Measurements from ENCODE around the gene DNMBP. TPM values are rescaled to one million over a fixed set of nuclear protein-coding genes. Genes with fewer than 3 reads are reported as not detected.

Gene DNMBP
- total and polyA plus RNA-seq, 2 of the 4 experiments (the other 2 are of a cell fraction), result 10.9 to 13.6 TPM

GRCh38 chr10:99888622-99889021 lies 121.1 kb downstream of the DNMBP start:
- H2AFZ ChIP-seq (replicated peaks; ENCODE audit: low read length, poor library complexity), result no peak overlapping the region
- TF ChIP-seq BHLHE40 (IDR thresholded peaks at IDR 0.05; ENCODE audit: low read depth, low read length) (no peak), MAFK (IDR thresholded peaks at IDR 0.05; ENCODE audit: low read depth, low read length) (no peak), NFE2L2 (IDR thresholded peaks at IDR 0.05; ENCODE audit: low read depth, low read length) (no peak)
- no peak overlapping the region for H3K56ac ChIP-seq (ENCODE audit: extremely low read depth, insufficient read depth, low read length)
- peaks cover 3% of the 10 kb centered on the region; the same call in 1 of the 2 replicates for H3K4me1 ChIP-seq (ENCODE audit: control insufficient read depth, insufficient read depth, low read length)
- H3K23ac ChIP-seq (ENCODE audit: low read depth, low read length), result no peak overlapping the region
- H3K9ac ChIP-seq (ENCODE audit: low read depth, low read length), result no peak overlapping the region
- dilution Hi-C loops (cut with HindIII; ENCODE audit: low sequenced_read_pairs, unreplicated experiment) (no loop called here), in situ Hi-C loops (cut with MboI; ENCODE audit: low sequenced_read_pairs) (no loop called here), intact Hi-C loops (cut with micrococcal nuclease) (no loop called here)
- H4K5ac ChIP-seq (ENCODE audit: low read depth, low read length), result no peak overlapping the region
- no peak overlapping the region for H3K18ac ChIP-seq (ENCODE audit: low read depth, low read length)
- H2BK5ac ChIP-seq (ENCODE audit: low read depth, low read length, poor library complexity, severe bottlenecking), result no peak overlapping the region
- BruUV-seq (replicated peaks), result no TSS peak
- H4K91ac ChIP-seq (ENCODE audit: insufficient read depth, low read depth, low read length), result no peak overlapping the region
- H2AK5ac ChIP-seq (ENCODE audit: low read depth, low read length), result no peak overlapping the region
- H2AK9ac ChIP-seq (replicated peaks; ENCODE audit: low read depth, low read length, poor library complexity), result no peak overlapping the region
- no peaks in the 10 kb centered on the region for H3K27me3 ChIP-seq (ENCODE audit: control insufficient read depth, insufficient read depth, low read length)
- H4K20me1 ChIP-seq (ENCODE audit: insufficient read depth, low read length), result no peaks in the 10 kb centered on the region
- H3K27ac ChIP-seq (ENCODE audit: insufficient read depth, low read length), result no peak overlapping the region
- 69% methylated on average over 2 of the region's 4 CpGs; no CpG with 5 or more reads in 1 of the 2 experiments for WGBS, 2 experiments (ENCODE audit: extremely low coverage in 2 of 2, insufficient read length in 1 of 2)
- ATAC-seq (ENCODE audit: low read depth) (peak; percentile 77), DNase-seq (peak; percentile 77)
- no peak overlapping the region for H2BK20ac ChIP-seq (ENCODE audit: low read depth, low read length)
- no peak overlapping the region for H3K4ac ChIP-seq (ENCODE audit: low read depth, low read length)
- no peaks in the 10 kb centered on the region for H3K9me3 ChIP-seq (ENCODE audit: control insufficient read depth, insufficient read depth, low read length)
- H2BK120ac ChIP-seq (ENCODE audit: low read depth, low read length), result no peak overlapping the region
- H3K36me3 ChIP-seq (ENCODE audit: control insufficient read depth, insufficient read depth, low read length), result peaks cover 29% of the 10 kb centered on the region
- no peaks in the 10 kb centered on the region; the same call in 1 of the 2 replicates for H3K9me1 ChIP-seq (ENCODE audit: insufficient read depth, low read length)
- H3K79me1 ChIP-seq (ENCODE audit: low read depth in 1 of 2, low read length in 2 of 2), result peaks cover under 1 to 10% of the 10 kb centered on the region in 2 experiments; a peak in 2 of 4 replicates
- no peak overlapping the region for H3K4me3 ChIP-seq (ENCODE audit: insufficient read depth, low read depth, low read length)
- H3K4me2 ChIP-seq (ENCODE audit: low read depth, low read length), result no peak overlapping the region
- no peak overlapping the region for H4K8ac ChIP-seq (ENCODE audit: low read depth in 2 of 2, low read length in 2 of 2)
- POLR2A ChIA-PET (ENCODE audit: unreplicated experiment), result no interaction called here
- no peak overlapping the region for H3K14ac ChIP-seq (replicated peaks; ENCODE audit: low read depth, low read length)
- no peak overlapping the region for H2BK15ac ChIP-seq (ENCODE audit: low read depth, low read length)
- CTCF ChIA-PET, result interaction anchor here (0.6 to 1.4 kb wide), 2 partner anchors 13 to 16 kb away, joined by 3 to 4 read pairs; no protein-coding TSS in a partner anchor
